AG04450 (cell line): ENCODE data around the gene CERS4. TPM values are rescaled to one million over a fixed set of nuclear protein-coding genes. Genes with fewer than 3 reads are reported as not detected.

ENCODE experiments used
- CTCF ChIA-PET: fragments of 300-600, 350-600 bp; formaldehyde crosslinking; extraction: SDS; loops from one replicate; lab custom pipeline; 2022; ENCODE audit warnings: antibody characterized with exemption, inconsistent platforms; lab: Charles Lee
- POLR2A ChIA-PET: fragments of 350-600 bp; formaldehyde crosslinking; extraction: SDS; loops from one replicate; lab custom pipeline; 2021; ENCODE audit warnings: antibody characterized with exemption, inconsistent platforms; lab: Yijun Ruan, JAX
- DNase-seq: peaks from one replicate; pipeline ENCODE4 v3.0.0-alpha.2; 2011; ENCODE audit warnings: low read depth, low spot score
- H3K27ac ChIP-seq: one replicate; pipeline ENCODE4 v1.5.1; 2012; ENCODE audit warnings: low read depth, low read length, control low read depth
- H3K27me3 ChIP-seq: one replicate; pipeline ENCODE4 v1.6.0; 2012; ENCODE audit warnings: low read length; ENCODE audit not compliant: control insufficient read depth, insufficient read depth
- H3K4me3 ChIP-seq: 2 replicates; pipeline ENCODE4 v1.5.1; 2011; ENCODE audit warnings: mild to moderate bottlenecking, low read depth, low read length, control low read depth
- H3K9me3 ChIP-seq: 2 replicates; pipeline ENCODE4 v1.5.1; 2012; ENCODE audit warnings: low read length; ENCODE audit not compliant: control insufficient read depth, insufficient read depth
- CTCF ChIP-seq: IDR thresholded peaks from 2 replicates; pipeline ENCODE4 v1.5.1; 2011; ENCODE audit warnings: low read depth, low read length, control low read depth, inconsistent platforms
- polyA plus RNA-seq: library from polyadenylated mRNA; depleted of rRNA; stranded (reverse); fragments of >200 nt; gene quantifications from 2 replicates; pipeline ENCODE4 v1.2.3, GENCODE V29; 2011; rRNA removed

Gene CERS4
- polyA plus RNA-seq, 1 experiment: 4.7 TPM

GRCh38 chr19:8310342-8311055 is 101.3 kb downstream of the CERS4 start:
- Histone ChIP-seq H3K4me3 (no peak overlapping the region), H3K27me3 (no peaks in the 10 kb centered on the region), H3K27ac (no peak overlapping the region), H3K9me3 (no peaks in the 10 kb centered on the region)
- TF ChIP-seq CTCF: no peak
- ChIA-PET POLR2A (interaction anchor here (0.6 kb wide), 1 partner anchor 198 kb away, joined by 3 read pairs; no protein-coding TSS in a partner anchor), CTCF (interaction anchor here (0.6 kb wide), 1 partner anchor 42 kb away, joined by 11 read pairs; no protein-coding TSS in a partner anchor)
- DNase-seq: no peak

GRCh38 chr19:8311461-8312260 is 102.5 kb downstream of the CERS4 start:
- Histone ChIP-seq H3K9me3 (no peaks in the 10 kb centered on the region), H3K27ac (no peak overlapping the region), H3K4me3 (no peak overlapping the region), H3K27me3 (no peaks in the 10 kb centered on the region)
- TF ChIP-seq CTCF: no peak
- CTCF ChIA-PET: no interaction called here
- POLR2A ChIA-PET: interaction anchor here (0.6 kb wide), 1 partner anchor 196 kb away, joined by 3 read pairs; no protein-coding TSS in a partner anchor
- DNase-seq: no peak

Other genes with a start within 250 kb of the CERS4 start
- gene ELAVL1, start 203.7 kb upstream of the CERS4 start, polyA plus RNA-seq: 44.7 and 52.3 TPM in 2 replicates
- not detected in 2 replicates for gene CCL25, start 156.6 kb upstream of the CERS4 start, polyA plus RNA-seq
- gene FBN3, start 59.8 kb upstream of the CERS4 start, polyA plus RNA-seq: not detected in 2 replicates
- 22.6 and 31.0 TPM in 2 replicates for gene CD320, start 99.0 kb downstream of the CERS4 start, polyA plus RNA-seq
- gene NDUFA7, start 112.0 kb downstream of the CERS4 start, polyA plus RNA-seq: 31.5 and 46.1 TPM in 2 replicates
- gene RPS28, start 112.1 kb downstream of the CERS4 start, polyA plus RNA-seq: 424 and 658 TPM in 2 replicates
- 0.07 TPM in 1 of 2 replicates, not detected in the other for gene KANK3, start 133.9 kb downstream of the CERS4 start, polyA plus RNA-seq
- 1.3 and 1.7 TPM in 2 replicates for gene ANGPTL4, start 154.8 kb downstream of the CERS4 start, polyA plus RNA-seq
- 25.3 and 37.6 TPM in 2 replicates for gene RAB11B, start 181.0 kb downstream of the CERS4 start, polyA plus RNA-seq
- gene MARCHF2, start 203.9 kb downstream of the CERS4 start, polyA plus RNA-seq: 14.7 and 20.0 TPM in 2 replicates
- 99.6 and 122 TPM in 2 replicates for gene HNRNPM, start 235.6 kb downstream of the CERS4 start, polyA plus RNA-seq